WTC11 (cell line): Measurements from ENCODE around the gene EFEMP2. TPM values are rescaled to one million over a fixed set of nuclear protein-coding genes. Genes with fewer than 3 reads are reported as not detected.

Experiments used
- ATAC-seq: fragments of 200-7000 bp; cut with Tn5 transposase; 2 replicates; pipeline ENCODE4 v1.10.0; 2021; ENCODE audit warnings: mild to moderate bottlenecking, moderate library complexity
- CTCF ChIA-PET: fragments of 300-600 bp; sonication (Branson Sonifier 250); formaldehyde crosslinking; loops from one replicate; lab custom pipeline; 2021; ENCODE audit warnings: antibody characterized with exemption; lab: Charles Lee
- POLR2A ChIA-PET: fragments of 350-600 bp; sonication (Branson Sonifier 250); formaldehyde crosslinking; loops from one replicate; lab custom pipeline; 2021; ENCODE audit warnings: antibody characterized with exemption; lab: Charles Lee
- DNase-seq: peaks from one replicate; pipeline ENCODE4 v3.0.0; 2021; ENCODE audit warnings: low spot score
- H3K27ac Mint-ChIP-seq: 2 replicates; pipeline ENCODE4 v1.8.0; 2021; ENCODE audit warnings: mixed read lengths
- H3K27me3 Mint-ChIP-seq: 2 replicates; pipeline ENCODE4 v1.8.0; 2021; ENCODE audit warnings: low read depth, mild to moderate bottlenecking, moderate library complexity, mixed read lengths
- H3K36me3 Mint-ChIP-seq: 2 replicates; pipeline ENCODE4 v1.8.0; 2021; ENCODE audit warnings: mixed read lengths
- H3K4me1 Mint-ChIP-seq: 2 replicates; pipeline ENCODE4 v1.8.0; 2022; ENCODE audit warnings: mixed read lengths
- H3K4me3 Mint-ChIP-seq: 2 replicates; pipeline ENCODE4 v1.8.0; 2021; ENCODE audit warnings: mild to moderate bottlenecking, moderate library complexity, mixed read lengths
- H3K9me3 Mint-ChIP-seq: 2 replicates; pipeline ENCODE4 v1.8.0; 2021; ENCODE audit warnings: mixed read lengths
- AR ChIP-seq: fragments of 250-450 bp; sonication (Bioruptor Pico); IDR thresholded peaks from 2 replicates; pipeline ENCODE4 v1.9.0; 2021; ENCODE audit warnings: mild to moderate bottlenecking
- CDX4 ChIP-seq: fragments of 250-450 bp; sonication (Bioruptor Pico); IDR thresholded peaks from 2 replicates; pipeline ENCODE4 v1.9.0; 2021; ENCODE audit warnings: moderate library complexity, mild to moderate bottlenecking, inconsistent platforms, borderline replicate concordance
- CREM ChIP-seq: sonication (generic); formaldehyde crosslinking; IDR thresholded peaks from 2 replicates; pipeline ENCODE4 v1.8.1; 2022; ENCODE audit warnings: mild to moderate bottlenecking, missing genetic modification reagents, moderate library complexity
- CTCF ChIP-seq: fragments of 200-600 bp; IDR thresholded peaks from 2 replicates; pipeline ENCODE4 v1.8.0; 2022; ENCODE audit warnings: antibody characterized with exemption
- ESRRA ChIP-seq: sonication (generic); formaldehyde crosslinking; IDR thresholded peaks from 2 replicates; pipeline ENCODE4 v1.8.1; 2022; ENCODE audit warnings: mild to moderate bottlenecking, missing genetic modification reagents, borderline replicate concordance
- FOXP1 ChIP-seq: sonication (generic); formaldehyde crosslinking; IDR thresholded peaks from 2 replicates; pipeline ENCODE4 v1.8.0; 2022; ENCODE audit warnings: missing genetic modification reagents, mild to moderate bottlenecking, moderate library complexity, borderline replicate concordance
- GRHL2 ChIP-seq: fragments of 250-450 bp; sonication (Bioruptor Pico); IDR thresholded peaks from 2 replicates; pipeline ENCODE4 v1.8.0; 2022; ENCODE audit warnings: mild to moderate bottlenecking, moderate library complexity; ENCODE audit not compliant: insufficient replicate concordance, severe bottlenecking
- MAX ChIP-seq: sonication (generic); formaldehyde crosslinking; IDR thresholded peaks from 2 replicates; pipeline ENCODE4 v1.8.0; 2022; ENCODE audit warnings: mild to moderate bottlenecking, missing genetic modification reagents
- MLX ChIP-seq: sonication (generic); formaldehyde crosslinking; IDR thresholded peaks from 2 replicates; pipeline ENCODE4 v1.8.1; 2023; ENCODE audit warnings: mild to moderate bottlenecking, missing genetic modification reagents, moderate library complexity
- NFATC4 ChIP-seq: fragments of 250-450 bp; sonication (Bioruptor Pico); IDR thresholded peaks from 2 replicates; pipeline ENCODE4 v1.9.0; 2021; ENCODE audit warnings: mild to moderate bottlenecking
- NFE2L1 ChIP-seq: sonication (generic); formaldehyde crosslinking; IDR thresholded peaks from 2 replicates; pipeline ENCODE4 v1.8.1; 2023; ENCODE audit warnings: missing genetic modification reagents
- NFYB ChIP-seq: sonication (generic); formaldehyde crosslinking; conservative IDR thresholded peaks from 2 replicates; pipeline ENCODE4 v1.8.0; 2022; ENCODE audit warnings: low read depth, missing genetic modification reagents
- OVOL2 ChIP-seq: fragments of 250-450 bp; sonication (Bioruptor Pico); IDR thresholded peaks from 2 replicates; pipeline ENCODE4 v1.9.0; 2021; ENCODE audit warnings: mild to moderate bottlenecking, borderline replicate concordance
- RELA ChIP-seq: sonication (generic); formaldehyde crosslinking; IDR thresholded peaks from 2 replicates; pipeline ENCODE4 v1.8.1; 2022; ENCODE audit warnings: missing genetic modification reagents, mild to moderate bottlenecking, borderline replicate concordance
- SOX15 ChIP-seq: fragments of 250-450 bp; sonication (Bioruptor Pico); IDR thresholded peaks from 2 replicates; pipeline ENCODE4 v1.9.0; 2021; ENCODE audit warnings: mild to moderate bottlenecking
- SP1 ChIP-seq: sonication (generic); formaldehyde crosslinking; conservative IDR thresholded peaks from 2 replicates; pipeline ENCODE4 v1.8.1; 2022; ENCODE audit warnings: missing genetic modification reagents
- TCF7 ChIP-seq: sonication (generic); formaldehyde crosslinking; IDR thresholded peaks from 2 replicates; pipeline ENCODE4 v1.8.0; 2022; ENCODE audit warnings: mild to moderate bottlenecking, low read depth, missing genetic modification reagents, moderate library complexity
- TEAD4 ChIP-seq: sonication (generic); formaldehyde crosslinking; IDR thresholded peaks from 2 replicates; pipeline ENCODE4 v1.8.0; 2022; ENCODE audit warnings: mild to moderate bottlenecking, missing genetic modification reagents
- USF1 ChIP-seq: sonication (generic); formaldehyde crosslinking; IDR thresholded peaks from 2 replicates; pipeline ENCODE4 v1.8.0; 2022; ENCODE audit warnings: mild to moderate bottlenecking, missing genetic modification reagents
- ZBTB21 ChIP-seq: sonication (generic); formaldehyde crosslinking; IDR thresholded peaks from 2 replicates; pipeline ENCODE4 v1.8.1; 2023; ENCODE audit warnings: mild to moderate bottlenecking, missing genetic modification reagents, borderline replicate concordance
- ZNF219 ChIP-seq: sonication (generic); formaldehyde crosslinking; IDR thresholded peaks from 2 replicates; pipeline ENCODE4 v1.8.0; 2023; ENCODE audit warnings: missing genetic modification reagents, mild to moderate bottlenecking, borderline replicate concordance
- ZNF263 ChIP-seq: sonication (generic); formaldehyde crosslinking; IDR thresholded peaks from 2 replicates; pipeline ENCODE4 v1.8.1; 2022; ENCODE audit warnings: low read depth, mild to moderate bottlenecking, moderate library complexity, missing genetic modification reagents
- ZSCAN18 ChIP-seq: fragments of 250-450 bp; sonication (Bioruptor Pico); IDR thresholded peaks from 2 replicates; pipeline ENCODE4 v2.1.2; 2022; ENCODE audit warnings: mild to moderate bottlenecking, moderate library complexity
- total RNA-seq: library from RNA; stranded (reverse); gene quantifications from 3 replicates; pipeline ENCODE4 v1.2.3, GENCODE V29; 2021
- TF ChIP-seq, protein P1 (sequence below): sonication (generic); formaldehyde crosslinking; IDR thresholded peaks from 2 replicates; pipeline ENCODE4 v1.8.0; 2023; ENCODE audit warnings: missing genetic modification reagents
- TF ChIP-seq, protein P2 (sequence below): sonication (generic); formaldehyde crosslinking; IDR thresholded peaks from 2 replicates; pipeline ENCODE4 v1.8.1; 2023; ENCODE audit warnings: mild to moderate bottlenecking, missing genetic modification reagents, moderate library complexity
- TF ChIP-seq, protein P3 (sequence below): sonication (generic); formaldehyde crosslinking; IDR thresholded peaks from 2 replicates; pipeline ENCODE4 v1.8.1; 2022; ENCODE audit warnings: low read depth, mild to moderate bottlenecking, moderate library complexity, missing genetic modification reagents, borderline replicate concordance

The EFEMP2 gene
- total RNA-seq, 1 experiment from 2014 or later: 14.2 TPM

- H3K4me1 Mint-ChIP-seq: peaks cover 18% of the 10 kb centered on the region
- peaks cover 12% of the 10 kb centered on the region for H3K36me3 Mint-ChIP-seq
- H3K27ac Mint-ChIP-seq: peak within 1 kb of the TSS; percentile 11
- ChIA-PET CTCF (interaction anchor here (1.0 to 2.3 kb wide), 5 partner anchors 13 to 35 kb away, joined by 3 to 23 read pairs (median 4); partner anchors contain the start of genes CCDC85B and FIBP), POLR2A (no interaction called here)
- ATAC-seq (peak; percentile 90), DNase-seq (peak; percentile 99)
- H3K4me3 Mint-ChIP-seq: peak within 1 kb of the TSS; percentile 83
- peaks cover 3% of the 10 kb centered on the region; the same call in 1 of the 2 replicates for H3K27me3 Mint-ChIP-seq
- no peaks in the 10 kb centered on the region for H3K9me3 Mint-ChIP-seq
- TF ChIP-seq SOX15 (CRISPR knock-in tag): no peak
- no peak for TF ChIP-seq ZSCAN18 (CRISPR knock-in tag)
- TF ChIP-seq CREM (CRISPR knock-in tag): peak; percentile 80; the same call in 1 of the 2 replicates
- peak; percentile 22; the same call in 1 of the 2 replicates for TF ChIP-seq MAX
- TF ChIP-seq TEAD4 (CRISPR knock-in tag): no peak
- TF ChIP-seq FOXP1 (CRISPR knock-in tag): peak; percentile 40; the same call in 1 of the 2 replicates
- no peak for TF ChIP-seq NFATC4 (CRISPR knock-in tag)
- TF ChIP-seq, protein P1, sequence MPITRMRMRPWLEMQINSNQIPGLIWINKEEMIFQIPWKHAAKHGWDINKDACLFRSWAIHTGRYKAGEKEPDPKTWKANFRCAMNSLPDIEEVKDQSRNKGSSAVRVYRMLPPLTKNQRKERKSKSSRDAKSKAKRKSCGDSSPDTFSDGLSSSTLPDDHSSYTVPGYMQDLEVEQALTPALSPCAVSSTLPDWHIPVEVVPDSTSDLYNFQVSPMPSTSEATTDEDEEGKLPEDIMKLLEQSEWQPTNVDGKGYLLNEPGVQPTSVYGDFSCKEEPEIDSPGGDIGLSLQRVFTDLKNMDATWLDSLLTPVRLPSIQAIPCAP (CRISPR knock-in tag): 0 out of 2 replicates have a peak, but pooled peaks have one; percentile 38
- no peak for TF ChIP-seq GRHL2 (CRISPR knock-in tag)
- TF ChIP-seq NFYB: 0 out of 2 replicates have a peak, but pooled peaks have one; percentile 16
- 0 out of 2 replicates have a peak, but pooled peaks have one; percentile 23 for TF ChIP-seq ZBTB21 (CRISPR knock-in tag)
- peak; percentile 49; the same call in 1 of the 2 replicates for TF ChIP-seq NFE2L1 (CRISPR knock-in tag)
- peak; percentile 99 for TF ChIP-seq SP1 (CRISPR knock-in tag)
- no peak for TF ChIP-seq MLX (CRISPR knock-in tag)
- TF ChIP-seq AR: no peak
- no peak for TF ChIP-seq CDX4 (CRISPR knock-in tag)
- no peak for TF ChIP-seq ZNF219 (CRISPR knock-in tag)
- no peak for TF ChIP-seq CTCF
- no peak for TF ChIP-seq ESRRA (CRISPR knock-in tag)
- 0 out of 2 replicates have a peak, but pooled peaks have one; percentile 54 for TF ChIP-seq RELA
- TF ChIP-seq TCF7 (CRISPR knock-in tag): no peak
- TF ChIP-seq USF1 (CRISPR knock-in tag): no peak; the same call in 1 of the 2 replicates
- 0 out of 2 replicates have a peak, but pooled peaks have one; percentile 31 for TF ChIP-seq ZNF263 (CRISPR knock-in tag)
- TF ChIP-seq, protein P2, sequence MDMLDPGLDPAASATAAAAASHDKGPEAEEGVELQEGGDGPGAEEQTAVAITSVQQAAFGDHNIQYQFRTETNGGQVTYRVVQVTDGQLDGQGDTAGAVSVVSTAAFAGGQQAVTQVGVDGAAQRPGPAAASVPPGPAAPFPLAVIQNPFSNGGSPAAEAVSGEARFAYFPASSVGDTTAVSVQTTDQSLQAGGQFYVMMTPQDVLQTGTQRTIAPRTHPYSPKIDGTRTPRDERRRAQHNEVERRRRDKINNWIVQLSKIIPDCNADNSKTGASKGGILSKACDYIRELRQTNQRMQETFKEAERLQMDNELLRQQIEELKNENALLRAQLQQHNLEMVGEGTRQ (CRISPR knock-in tag): peak; percentile 41
- TF ChIP-seq, protein P3, sequence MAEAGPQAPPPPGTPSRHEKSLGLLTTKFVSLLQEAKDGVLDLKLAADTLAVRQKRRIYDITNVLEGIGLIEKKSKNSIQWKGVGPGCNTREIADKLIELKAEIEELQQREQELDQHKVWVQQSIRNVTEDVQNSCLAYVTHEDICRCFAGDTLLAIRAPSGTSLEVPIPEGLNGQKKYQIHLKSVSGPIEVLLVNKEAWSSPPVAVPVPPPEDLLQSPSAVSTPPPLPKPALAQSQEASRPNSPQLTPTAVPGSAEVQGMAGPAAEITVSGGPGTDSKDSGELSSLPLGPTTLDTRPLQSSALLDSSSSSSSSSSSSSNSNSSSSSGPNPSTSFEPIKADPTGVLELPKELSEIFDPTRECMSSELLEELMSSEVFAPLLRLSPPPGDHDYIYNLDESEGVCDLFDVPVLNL: no peak
- TF ChIP-seq OVOL2 (CRISPR knock-in tag): no peak
Observed at GRCh38 chr11:65919141-65919572, 46.6 kb upstream of the EFEMP2 start, which contains the start of gene DRAP1. TSS of gene DRAP1 (plus strand) at chr11:65919426. CDS start at chr11:65919502, 76 bp downstream.
